ENCODE data around the gene APOC3.

DNA sequence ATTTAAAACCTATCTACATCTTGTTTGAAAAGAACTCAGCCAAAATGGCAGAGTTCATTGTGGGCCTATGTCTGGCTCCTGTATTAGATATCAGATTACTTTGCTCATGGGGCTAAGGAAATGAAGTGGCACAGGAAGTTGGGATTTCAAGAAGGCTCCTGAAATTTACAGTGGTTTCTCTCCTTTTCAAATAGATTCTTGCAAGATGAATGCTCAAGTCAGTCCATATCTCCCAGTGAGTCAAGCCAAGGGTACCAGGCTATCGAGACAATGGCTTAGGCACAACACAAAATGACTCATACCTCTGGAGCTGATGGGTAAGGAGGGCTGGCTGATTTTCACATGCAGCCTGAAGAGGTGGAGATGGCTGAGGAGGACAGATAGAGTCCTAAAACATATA, 31.8 kb downstream of the APOC3 start:
- TF ChIP-seq SIN3A (IDR thresholded peaks at IDR 0.05; ENCODE audit: borderline replicate concordance, insufficient read depth, low read length) (no peak), TAF1 (IDR thresholded peaks at IDR 0.05; ENCODE audit: borderline replicate concordance, insufficient read depth, low read length) (no peak), POLR2AphosphoS5 (IDR thresholded peaks at IDR 0.05; ENCODE audit: low read depth, low read length) (no peak), FOXP2 (optimal IDR thresholded peaks at IDR 0.05; ENCODE audit: borderline replicate concordance, extremely low read depth, extremely low read length, insufficient read depth) (no peak)
- TF ChIP-seq, protein P1, sequence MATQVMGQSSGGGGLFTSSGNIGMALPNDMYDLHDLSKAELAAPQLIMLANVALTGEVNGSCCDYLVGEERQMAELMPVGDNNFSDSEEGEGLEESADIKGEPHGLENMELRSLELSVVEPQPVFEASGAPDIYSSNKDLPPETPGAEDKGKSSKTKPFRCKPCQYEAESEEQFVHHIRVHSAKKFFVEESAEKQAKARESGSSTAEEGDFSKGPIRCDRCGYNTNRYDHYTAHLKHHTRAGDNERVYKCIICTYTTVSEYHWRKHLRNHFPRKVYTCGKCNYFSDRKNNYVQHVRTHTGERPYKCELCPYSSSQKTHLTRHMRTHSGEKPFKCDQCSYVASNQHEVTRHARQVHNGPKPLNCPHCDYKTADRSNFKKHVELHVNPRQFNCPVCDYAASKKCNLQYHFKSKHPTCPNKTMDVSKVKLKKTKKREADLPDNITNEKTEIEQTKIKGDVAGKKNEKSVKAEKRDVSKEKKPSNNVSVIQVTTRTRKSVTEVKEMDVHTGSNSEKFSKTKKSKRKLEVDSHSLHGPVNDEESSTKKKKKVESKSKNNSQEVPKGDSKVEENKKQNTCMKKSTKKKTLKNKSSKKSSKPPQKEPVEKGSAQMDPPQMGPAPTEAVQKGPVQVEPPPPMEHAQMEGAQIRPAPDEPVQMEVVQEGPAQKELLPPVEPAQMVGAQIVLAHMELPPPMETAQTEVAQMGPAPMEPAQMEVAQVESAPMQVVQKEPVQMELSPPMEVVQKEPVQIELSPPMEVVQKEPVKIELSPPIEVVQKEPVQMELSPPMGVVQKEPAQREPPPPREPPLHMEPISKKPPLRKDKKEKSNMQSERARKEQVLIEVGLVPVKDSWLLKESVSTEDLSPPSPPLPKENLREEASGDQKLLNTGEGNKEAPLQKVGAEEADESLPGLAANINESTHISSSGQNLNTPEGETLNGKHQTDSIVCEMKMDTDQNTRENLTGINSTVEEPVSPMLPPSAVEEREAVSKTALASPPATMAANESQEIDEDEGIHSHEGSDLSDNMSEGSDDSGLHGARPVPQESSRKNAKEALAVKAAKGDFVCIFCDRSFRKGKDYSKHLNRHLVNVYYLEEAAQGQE (IDR thresholded peaks at IDR 0.05; ENCODE audit: insufficient read depth in 1 of 2, low read depth in 2 of 2, low read length in 2 of 2) = no peak

Data from PFSK-1 (cell line).